SIG-M5 (cell line): ENCODE results near the gene CYFIP2.

Experiments
- DNase-seq: peaks from one replicate; lab custom pipeline; 2025; lab: John Stamatoyannopoulos, UW

The CYFIP2 gene

DNA sequence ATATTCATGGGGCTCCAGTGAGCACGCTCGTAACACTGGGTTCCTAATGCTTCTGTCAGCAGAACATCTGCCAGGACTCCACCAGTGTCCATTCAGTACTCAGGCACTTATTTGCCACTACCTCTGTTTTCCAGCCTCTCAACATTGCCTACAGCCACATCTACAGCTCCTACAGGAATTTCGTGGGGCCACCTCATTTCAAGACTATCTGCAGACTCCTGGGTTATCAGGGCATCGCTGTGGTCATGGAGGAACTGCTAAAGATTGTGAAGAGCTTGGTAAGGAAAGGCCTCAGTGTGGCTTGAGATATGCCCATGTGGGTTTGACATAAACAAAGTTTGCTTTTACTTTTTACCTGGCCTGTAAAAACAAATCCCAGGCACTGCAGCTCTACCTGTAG lies 92.9 kb downstream of the CYFIP2 start:
- no peak for DNase-seq

GRCh38 chr5:157359356-157360055 lies 93.6 kb downstream of the CYFIP2 start:
- no peak for DNase-seq

DNA sequence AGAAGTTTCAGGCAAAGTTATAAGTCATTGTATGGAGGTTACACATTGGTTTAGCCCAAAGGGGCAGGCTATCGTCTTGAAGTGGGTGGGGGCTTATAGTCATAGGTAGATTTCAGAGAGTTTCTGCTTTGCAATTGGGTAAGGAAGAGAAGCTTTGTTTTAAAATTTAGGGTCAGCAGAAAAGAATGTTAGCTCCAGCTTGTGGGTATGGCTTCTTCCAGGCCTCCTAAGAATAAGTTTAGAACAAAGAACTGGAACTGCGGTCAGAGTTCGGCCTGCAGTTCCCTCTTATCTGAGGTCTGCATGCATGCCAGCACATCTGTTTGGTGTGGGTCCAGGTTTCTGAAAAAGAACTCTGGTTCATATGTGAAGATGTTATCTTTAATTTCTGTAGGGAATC lies 96.1 kb downstream of the CYFIP2 start:
- no peak for DNase-seq

- no peak for DNase-seq
Measured at GRCh38 chr5:157362502-157362901, 96.6 kb downstream of the CYFIP2 start.

DNA sequence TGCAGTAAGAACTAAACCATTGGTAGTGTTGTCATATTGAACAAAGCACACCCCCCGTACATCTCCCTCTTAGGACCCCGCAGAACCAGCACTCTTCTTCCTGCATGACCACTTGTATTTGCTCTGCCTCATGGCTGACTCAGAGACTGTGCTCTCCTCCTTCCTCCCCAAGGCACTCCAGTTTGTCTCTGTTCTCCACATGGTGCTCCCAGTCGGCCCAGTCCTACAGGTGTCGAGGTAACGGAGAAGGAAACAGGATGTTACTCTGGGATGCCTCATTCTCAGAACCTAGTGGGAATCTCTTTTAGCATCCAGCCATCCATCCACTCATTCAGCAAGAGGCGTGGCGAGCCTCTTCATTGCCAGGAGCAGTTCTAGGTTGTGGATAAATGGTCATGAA lies 97.1 kb downstream of the CYFIP2 start:
- no peak for DNase-seq

GRCh38 chr5:157365732-157366131 lies 99.8 kb downstream of the CYFIP2 start:
- no peak for DNase-seq

DNA sequence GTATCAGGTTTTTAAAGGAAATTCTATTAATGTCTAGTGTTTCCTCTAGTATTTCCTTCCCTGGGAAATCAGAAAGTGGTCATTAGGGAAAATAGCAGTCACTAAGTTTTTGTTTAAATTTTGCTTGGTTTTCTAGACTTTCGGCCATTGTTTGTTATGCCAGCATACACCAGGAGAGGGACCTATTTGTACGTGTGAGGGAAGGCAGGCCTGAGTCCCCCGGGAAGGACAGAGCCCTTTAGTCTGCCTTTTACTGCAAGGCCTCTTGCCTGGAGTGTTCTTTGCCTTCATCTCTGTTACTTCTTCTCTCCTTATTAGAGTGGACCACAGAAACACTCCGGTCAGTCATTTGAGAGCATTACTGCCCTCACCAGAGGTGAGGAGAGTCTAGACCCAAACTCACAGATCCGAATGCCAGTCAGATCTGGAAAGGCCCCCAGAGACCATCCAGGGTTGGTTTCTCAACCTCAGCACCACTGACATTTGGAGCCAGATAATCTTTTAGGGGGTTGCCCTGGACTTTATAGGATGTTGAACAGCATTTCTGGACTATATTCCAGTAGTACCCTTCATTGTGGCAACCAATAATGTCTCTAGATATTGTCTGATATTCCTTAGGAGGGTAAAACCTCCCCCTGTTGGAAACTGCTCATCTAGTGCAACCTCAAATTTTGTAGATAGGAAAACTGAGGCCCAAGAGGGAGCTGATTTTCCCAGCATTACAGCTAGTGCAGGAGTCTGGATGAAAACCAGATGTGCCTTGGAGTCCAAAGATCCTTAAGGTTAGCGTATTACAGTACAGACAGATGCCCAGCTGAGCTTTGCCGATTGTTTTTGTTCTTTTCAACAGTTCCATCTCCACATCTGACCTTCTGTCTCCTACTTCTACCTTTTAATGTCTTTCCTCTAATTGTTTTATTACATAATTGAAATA lies 101.1 kb downstream of the CYFIP2 start:
- DNase-seq, result no peak

DNA sequence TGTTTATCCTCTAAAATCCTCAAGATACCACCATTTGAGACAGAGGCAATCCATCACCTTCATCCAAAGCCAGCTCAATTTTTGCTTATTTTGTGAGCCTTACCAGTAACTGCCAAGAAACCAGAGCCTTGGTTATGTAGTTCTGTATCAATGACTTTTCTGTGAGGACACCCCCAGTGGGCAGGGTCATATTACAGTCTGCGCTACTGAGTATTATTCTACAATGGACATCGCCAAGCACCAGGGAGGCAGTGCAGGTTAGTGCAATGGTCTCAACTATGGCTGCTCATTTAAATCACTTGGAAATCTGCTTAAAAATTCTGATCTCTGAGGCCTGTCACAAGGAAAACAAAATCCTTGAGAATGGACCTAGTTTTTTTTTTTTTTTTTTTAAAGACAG lies 103.6 kb downstream of the CYFIP2 start:
- no peak for DNase-seq

DNA sequence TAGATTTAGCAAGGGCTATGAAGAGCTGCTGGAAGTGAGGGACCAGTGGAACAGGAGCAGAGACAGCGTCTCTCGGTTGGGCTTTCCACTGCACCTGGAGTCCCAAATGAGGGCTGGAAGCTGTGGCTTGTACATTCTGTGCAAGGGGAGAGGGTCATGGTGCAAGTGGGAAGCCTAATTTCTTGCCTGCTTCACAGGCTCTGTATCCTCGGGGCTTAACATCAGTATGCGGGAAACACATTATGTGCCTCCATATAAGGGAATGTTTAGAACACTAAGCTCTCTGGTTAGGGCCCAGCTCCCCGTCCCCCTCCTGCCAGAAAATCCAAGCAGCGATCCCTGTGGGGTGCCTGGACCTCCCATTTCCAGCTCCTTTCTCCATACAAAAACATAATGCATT lies 105.0 kb downstream of the CYFIP2 start:
- no peak for DNase-seq

DNA sequence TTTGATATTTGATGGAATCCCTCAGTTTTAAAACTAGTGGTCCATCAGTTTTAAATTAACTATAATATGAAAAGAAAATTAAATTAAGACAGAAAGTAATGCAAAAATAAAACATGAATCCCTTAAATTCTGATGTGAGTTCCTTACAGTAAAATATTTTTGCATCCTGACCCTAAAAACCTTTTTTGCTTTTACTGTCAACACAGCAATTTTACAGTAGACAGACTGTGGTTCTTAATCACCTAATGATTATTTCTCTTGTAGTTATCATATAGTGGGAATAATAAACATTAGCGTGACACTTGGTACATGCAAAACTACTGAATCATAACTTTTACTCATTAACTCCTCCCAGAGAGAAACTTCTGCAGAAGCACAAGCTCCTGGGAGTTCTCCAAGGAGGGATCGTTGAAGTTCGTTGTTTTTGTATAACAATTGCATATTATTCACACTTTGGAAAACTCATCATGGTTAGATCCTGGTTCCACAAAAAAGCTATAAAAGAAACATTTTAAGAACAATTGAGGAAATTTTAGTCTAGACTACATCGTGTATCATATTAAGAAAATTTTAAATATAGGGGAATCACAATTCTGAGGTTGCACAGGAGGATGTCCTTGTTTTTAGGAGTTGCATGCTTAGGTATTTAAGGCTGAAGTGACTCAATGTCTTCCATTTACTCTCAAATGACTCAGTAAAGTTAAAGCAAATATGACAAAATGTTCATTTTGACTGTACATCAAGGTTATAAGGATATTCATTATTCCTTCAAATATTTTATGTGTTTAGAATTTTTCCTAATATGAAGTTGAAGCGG lies 105.9 kb downstream of the CYFIP2 start:
- no peak for DNase-seq

- no peak for DNase-seq
Measured at GRCh38 chr5:157372472-157372822, 106.5 kb downstream of the CYFIP2 start.

GRCh38 chr5:157378509-157378908 lies 112.6 kb downstream of the CYFIP2 start:
- no peak for DNase-seq

- DNase-seq, result no peak
Measured at GRCh38 chr5:157379983-157380382, 114.1 kb downstream of the CYFIP2 start.

GRCh38 chr5:157381746-157382145 lies 115.8 kb downstream of the CYFIP2 start:
- DNase-seq, result no peak

DNA sequence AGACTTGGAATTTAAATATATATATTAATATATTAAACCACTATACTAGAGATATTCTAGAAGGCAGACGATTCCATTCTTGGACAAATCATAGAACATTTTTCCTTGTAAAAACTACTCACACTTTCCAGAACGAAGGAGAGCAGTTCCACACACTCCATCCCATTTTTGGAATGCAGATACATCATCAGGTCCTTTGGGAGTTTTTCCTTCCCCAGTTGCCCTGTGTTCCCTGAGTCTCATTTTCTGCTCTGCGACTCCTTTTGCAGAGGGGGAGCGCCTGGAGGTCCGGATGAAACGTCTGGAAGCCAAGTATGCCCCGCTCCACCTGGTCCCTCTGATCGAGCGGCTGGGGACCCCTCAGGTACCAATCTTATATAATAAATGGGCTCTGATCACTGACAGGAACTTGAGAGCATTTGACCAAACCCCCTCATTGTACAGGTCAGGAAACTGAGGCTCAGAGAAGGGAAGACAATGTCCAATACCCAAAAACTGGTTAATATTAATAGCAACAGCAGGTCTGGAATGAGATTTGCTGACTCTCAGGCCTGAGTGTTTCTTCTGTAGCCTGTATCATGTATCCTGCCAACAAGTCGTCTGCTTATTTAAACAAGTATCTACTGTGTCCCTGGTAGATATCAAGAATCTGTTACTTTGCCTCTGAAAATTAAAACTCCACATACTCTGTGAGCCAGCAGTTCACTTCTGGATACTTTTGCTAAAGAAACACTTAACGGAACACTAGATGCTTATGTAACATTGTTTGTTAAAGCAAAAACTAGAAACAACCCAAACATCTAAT lies 117.3 kb downstream of the CYFIP2 start:
- DNase-seq, result no peak

- no peak for DNase-seq
Measured at GRCh38 chr5:157384971-157385709, 119.2 kb downstream of the CYFIP2 start.

GRCh38 chr5:157387041-157387563 lies 121.2 kb downstream of the CYFIP2 start:
- DNase-seq, result no peak

DNA sequence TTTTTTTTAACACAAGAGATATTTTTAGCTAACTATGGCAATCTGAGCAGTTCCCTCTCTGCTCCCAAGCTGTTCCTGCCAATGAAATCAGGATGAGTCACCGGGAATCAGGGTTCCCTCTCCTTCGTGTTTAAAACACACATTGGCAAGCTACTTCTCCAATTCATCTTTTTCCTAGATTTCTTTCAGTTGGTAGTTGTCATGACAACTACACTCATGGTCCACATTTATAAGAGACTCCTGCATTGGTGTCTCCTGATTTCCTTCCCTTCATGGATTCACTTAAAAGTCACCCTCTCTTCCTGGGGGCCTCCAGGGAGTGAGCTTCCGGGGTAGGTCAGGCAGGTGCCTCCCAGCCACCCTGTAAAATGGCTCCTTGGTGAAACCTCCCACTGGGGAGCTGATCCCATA lies 121.8 kb downstream of the CYFIP2 start:
- DNase-seq, result no peak

- no peak for DNase-seq
Measured at GRCh38 chr5:157388111-157388710, 122.3 kb downstream of the CYFIP2 start.

DNA sequence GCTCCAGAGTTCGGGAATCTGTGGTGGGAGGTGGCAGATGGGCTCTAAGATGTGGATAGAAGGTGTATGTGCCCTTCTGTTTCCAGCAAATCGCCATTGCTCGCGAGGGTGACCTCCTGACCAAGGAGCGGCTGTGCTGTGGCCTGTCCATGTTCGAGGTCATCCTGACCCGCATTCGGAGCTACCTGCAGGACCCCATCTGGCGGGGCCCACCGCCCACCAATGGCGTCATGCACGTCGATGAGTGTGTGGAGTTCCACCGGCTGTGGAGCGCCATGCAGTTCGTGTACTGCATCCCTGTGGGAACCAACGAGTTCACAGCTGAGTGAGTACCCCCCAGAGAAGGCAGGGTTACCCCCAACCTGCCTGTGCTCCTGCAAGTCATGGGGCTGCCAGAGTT lies 123.2 kb downstream of the CYFIP2 start:
- DNase-seq, result no peak
